ENCODE results near the gene BMP5.

BMP5 gene

DNA sequence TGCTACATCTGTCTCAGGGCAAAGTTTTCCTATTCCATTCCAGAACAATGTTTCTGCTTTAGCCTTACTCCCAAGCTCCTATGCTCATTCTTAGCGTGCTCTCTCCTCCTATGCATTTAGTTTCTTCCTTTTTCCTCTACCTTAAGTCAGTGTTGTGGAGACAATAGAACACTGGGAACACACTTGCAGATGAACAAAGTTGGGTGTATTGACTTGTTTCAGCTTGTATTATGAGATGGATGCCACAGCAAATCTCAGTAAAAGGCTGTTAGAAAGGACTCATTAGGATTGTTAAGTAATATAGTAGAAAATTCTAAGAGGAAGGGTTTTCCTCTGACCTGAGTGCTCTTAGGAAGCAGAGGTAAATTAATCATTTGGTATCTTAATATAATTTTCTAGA is 48.4 kb downstream of the BMP5 start:
- Histone ChIP-seq H3K27ac (replicated peaks) (no peak overlapping the region), H3K27me3 (ENCODE audit: insufficient read depth, poor library complexity, severe bottlenecking) (no peaks in the 10 kb centered on the region), H3K4me3 (replicated peaks; ENCODE audit: insufficient read depth, low read length) (no peak overlapping the region)
- DNase-seq (ENCODE audit: low read depth in 1 of 2, low spot score in 1 of 2) = no peak
- no peak for TF ChIP-seq POLR2AphosphoS5 (IDR thresholded peaks at IDR 0.05; ENCODE audit: low read depth)
- no peak for TF ChIP-seq SPI1 (IDR thresholded peaks at IDR 0.05; ENCODE audit: borderline replicate concordance, low read depth)
- TF ChIP-seq, protein P1, sequence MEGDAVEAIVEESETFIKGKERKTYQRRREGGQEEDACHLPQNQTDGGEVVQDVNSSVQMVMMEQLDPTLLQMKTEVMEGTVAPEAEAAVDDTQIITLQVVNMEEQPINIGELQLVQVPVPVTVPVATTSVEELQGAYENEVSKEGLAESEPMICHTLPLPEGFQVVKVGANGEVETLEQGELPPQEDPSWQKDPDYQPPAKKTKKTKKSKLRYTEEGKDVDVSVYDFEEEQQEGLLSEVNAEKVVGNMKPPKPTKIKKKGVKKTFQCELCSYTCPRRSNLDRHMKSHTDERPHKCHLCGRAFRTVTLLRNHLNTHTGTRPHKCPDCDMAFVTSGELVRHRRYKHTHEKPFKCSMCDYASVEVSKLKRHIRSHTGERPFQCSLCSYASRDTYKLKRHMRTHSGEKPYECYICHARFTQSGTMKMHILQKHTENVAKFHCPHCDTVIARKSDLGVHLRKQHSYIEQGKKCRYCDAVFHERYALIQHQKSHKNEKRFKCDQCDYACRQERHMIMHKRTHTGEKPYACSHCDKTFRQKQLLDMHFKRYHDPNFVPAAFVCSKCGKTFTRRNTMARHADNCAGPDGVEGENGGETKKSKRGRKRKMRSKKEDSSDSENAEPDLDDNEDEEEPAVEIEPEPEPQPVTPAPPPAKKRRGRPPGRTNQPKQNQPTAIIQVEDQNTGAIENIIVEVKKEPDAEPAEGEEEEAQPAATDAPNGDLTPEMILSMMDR (IDR thresholded peaks at IDR 0.05; ENCODE audit: insufficient read depth, low read length) = no peak
- no peak for TF ChIP-seq GABPA (IDR thresholded peaks at IDR 0.05; ENCODE audit: low read depth)
- TF ChIP-seq, protein P2, sequence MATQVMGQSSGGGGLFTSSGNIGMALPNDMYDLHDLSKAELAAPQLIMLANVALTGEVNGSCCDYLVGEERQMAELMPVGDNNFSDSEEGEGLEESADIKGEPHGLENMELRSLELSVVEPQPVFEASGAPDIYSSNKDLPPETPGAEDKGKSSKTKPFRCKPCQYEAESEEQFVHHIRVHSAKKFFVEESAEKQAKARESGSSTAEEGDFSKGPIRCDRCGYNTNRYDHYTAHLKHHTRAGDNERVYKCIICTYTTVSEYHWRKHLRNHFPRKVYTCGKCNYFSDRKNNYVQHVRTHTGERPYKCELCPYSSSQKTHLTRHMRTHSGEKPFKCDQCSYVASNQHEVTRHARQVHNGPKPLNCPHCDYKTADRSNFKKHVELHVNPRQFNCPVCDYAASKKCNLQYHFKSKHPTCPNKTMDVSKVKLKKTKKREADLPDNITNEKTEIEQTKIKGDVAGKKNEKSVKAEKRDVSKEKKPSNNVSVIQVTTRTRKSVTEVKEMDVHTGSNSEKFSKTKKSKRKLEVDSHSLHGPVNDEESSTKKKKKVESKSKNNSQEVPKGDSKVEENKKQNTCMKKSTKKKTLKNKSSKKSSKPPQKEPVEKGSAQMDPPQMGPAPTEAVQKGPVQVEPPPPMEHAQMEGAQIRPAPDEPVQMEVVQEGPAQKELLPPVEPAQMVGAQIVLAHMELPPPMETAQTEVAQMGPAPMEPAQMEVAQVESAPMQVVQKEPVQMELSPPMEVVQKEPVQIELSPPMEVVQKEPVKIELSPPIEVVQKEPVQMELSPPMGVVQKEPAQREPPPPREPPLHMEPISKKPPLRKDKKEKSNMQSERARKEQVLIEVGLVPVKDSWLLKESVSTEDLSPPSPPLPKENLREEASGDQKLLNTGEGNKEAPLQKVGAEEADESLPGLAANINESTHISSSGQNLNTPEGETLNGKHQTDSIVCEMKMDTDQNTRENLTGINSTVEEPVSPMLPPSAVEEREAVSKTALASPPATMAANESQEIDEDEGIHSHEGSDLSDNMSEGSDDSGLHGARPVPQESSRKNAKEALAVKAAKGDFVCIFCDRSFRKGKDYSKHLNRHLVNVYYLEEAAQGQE (IDR thresholded peaks at IDR 0.05; ENCODE audit: insufficient replicate concordance, low read depth) = no peak

DNA sequence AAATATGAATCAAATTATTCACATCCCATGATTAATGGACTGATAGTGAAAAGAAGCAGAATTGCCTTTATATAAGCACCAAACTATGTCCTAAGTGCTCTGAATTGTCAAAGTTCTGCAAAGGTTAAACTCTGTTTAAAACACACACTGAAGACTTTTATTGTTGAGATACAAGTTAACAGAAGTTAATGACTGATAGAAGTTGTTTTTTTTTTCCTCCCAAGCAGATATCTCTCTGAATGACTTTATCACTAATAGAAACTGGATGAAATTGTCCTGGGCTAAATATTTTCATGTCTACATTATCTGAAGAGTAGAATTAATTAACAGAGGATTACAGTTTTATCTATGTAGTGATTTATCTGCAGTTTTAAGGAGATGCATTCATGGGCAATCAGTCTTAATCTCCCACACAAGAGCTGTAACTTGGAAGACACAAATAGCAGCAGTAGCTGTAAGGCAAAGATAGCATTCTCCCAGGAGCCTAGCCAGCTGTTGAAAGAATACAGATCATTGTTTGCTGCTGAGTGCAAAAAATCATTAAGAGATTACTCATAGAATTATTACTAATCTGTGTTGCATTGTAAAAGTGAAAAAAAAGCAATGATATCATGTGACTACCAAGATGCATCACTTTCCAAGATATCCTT is 49.9 kb downstream of the BMP5 start:
- Histone ChIP-seq H3K27me3 (ENCODE audit: insufficient read depth, poor library complexity, severe bottlenecking) (no peaks in the 10 kb centered on the region), H3K27ac (replicated peaks) (no peak overlapping the region), H3K4me3 (replicated peaks; ENCODE audit: insufficient read depth, low read length) (no peak overlapping the region)
- no peak for DNase-seq (ENCODE audit: low read depth in 1 of 2, low spot score in 1 of 2)
- TF ChIP-seq GABPA (IDR thresholded peaks at IDR 0.05; ENCODE audit: low read depth) (no peak), POLR2AphosphoS5 (IDR thresholded peaks at IDR 0.05; ENCODE audit: low read depth) (no peak), SPI1 (IDR thresholded peaks at IDR 0.05; ENCODE audit: borderline replicate concordance, low read depth) (no peak)
- TF ChIP-seq, protein P2 (IDR thresholded peaks at IDR 0.05; ENCODE audit: insufficient replicate concordance, low read depth) = no peak
- TF ChIP-seq, protein P1 (IDR thresholded peaks at IDR 0.05; ENCODE audit: insufficient read depth, low read length) = no peak

DNA sequence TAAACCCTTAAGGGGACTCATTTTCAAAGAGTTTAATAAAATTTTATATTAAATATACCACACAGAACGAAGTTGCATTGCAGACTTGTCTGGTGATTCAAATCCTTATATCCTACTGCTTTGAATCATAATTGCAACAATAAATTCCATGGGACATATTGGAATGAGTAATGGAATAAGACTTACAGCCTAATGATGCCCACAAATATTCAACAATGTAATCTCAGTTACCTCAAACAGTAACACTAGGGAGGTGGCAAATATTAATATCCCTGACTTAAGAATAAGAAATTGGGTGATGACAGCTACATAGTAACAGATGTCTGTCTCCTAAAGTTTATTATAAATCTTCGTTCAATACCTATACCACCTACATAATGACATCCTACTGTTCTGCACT is 52.6 kb downstream of the BMP5 start:
- TF ChIP-seq, protein P1 (IDR thresholded peaks at IDR 0.05; ENCODE audit: insufficient read depth, low read length) = no peak
- TF ChIP-seq SPI1 (IDR thresholded peaks at IDR 0.05; ENCODE audit: borderline replicate concordance, low read depth) = no peak
- TF ChIP-seq, protein P2 (IDR thresholded peaks at IDR 0.05; ENCODE audit: insufficient replicate concordance, low read depth) = no peak
- no peak for TF ChIP-seq GABPA (IDR thresholded peaks at IDR 0.05; ENCODE audit: low read depth)
- TF ChIP-seq POLR2AphosphoS5 (IDR thresholded peaks at IDR 0.05; ENCODE audit: low read depth) = no peak
- no peak overlapping the region for H3K27ac ChIP-seq (replicated peaks)
- H3K4me3 ChIP-seq (replicated peaks; ENCODE audit: insufficient read depth, low read length) = no peak overlapping the region
- DNase-seq (ENCODE audit: low read depth in 1 of 2, low spot score in 1 of 2) = no peak
- no peaks in the 10 kb centered on the region for H3K27me3 ChIP-seq (ENCODE audit: insufficient read depth, poor library complexity, severe bottlenecking)
